M059J (cell line): ENCODE results near the gene RABGGTA. TPM values are rescaled to one million over a fixed set of nuclear protein-coding genes. Genes with fewer than 3 reads are reported as not detected.

Experiments used
- DNase-seq: peaks from one replicate; pipeline ENCODE4 v3.0.0-alpha.2; 2012; ENCODE audit warnings: low read depth
- total RNA-seq: library from RNA; depleted of rRNA; stranded (reverse); fragments of >200 nt; shearing (Covaris generic); gene quantifications from 2 replicates; pipeline ENCODE4 v1.2.3, GENCODE V29; 2014

Gene RABGGTA
- total RNA-seq, 1 experiment from 2014 or later, result 17.7 TPM

DNA sequence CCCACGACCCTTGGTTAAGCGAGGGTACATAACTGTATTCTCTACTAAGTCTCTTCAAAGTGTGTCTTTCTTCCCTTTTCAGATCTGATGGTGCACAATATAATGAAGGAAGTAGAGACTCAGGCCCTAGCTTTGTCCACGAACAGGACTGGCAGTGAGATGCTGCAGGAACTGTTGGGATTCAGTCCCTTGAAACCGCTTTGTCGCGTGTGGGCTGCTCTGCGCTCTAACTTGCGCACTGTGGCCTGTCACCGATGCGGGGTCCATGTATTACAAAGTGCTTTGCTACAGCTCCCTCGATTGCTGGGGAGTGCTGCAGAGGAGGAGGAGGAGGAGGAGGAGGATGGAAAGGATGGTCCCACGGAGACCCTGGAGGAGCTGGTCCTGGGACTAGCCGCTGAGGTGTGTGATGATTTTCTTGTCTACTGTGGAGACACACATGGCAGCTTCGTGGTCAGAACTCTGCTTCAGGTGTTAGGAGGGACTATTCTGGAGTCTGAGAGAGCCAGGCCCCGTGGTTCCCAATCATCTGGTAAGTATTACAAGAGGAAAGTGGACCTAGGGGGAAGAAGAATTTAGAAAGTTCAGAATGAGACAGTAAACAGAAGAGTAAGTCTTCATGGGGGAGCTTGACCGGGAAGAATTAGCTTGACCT, 29.1 kb upstream of the RABGGTA start:
- DNase-seq, result no peak

DNA sequence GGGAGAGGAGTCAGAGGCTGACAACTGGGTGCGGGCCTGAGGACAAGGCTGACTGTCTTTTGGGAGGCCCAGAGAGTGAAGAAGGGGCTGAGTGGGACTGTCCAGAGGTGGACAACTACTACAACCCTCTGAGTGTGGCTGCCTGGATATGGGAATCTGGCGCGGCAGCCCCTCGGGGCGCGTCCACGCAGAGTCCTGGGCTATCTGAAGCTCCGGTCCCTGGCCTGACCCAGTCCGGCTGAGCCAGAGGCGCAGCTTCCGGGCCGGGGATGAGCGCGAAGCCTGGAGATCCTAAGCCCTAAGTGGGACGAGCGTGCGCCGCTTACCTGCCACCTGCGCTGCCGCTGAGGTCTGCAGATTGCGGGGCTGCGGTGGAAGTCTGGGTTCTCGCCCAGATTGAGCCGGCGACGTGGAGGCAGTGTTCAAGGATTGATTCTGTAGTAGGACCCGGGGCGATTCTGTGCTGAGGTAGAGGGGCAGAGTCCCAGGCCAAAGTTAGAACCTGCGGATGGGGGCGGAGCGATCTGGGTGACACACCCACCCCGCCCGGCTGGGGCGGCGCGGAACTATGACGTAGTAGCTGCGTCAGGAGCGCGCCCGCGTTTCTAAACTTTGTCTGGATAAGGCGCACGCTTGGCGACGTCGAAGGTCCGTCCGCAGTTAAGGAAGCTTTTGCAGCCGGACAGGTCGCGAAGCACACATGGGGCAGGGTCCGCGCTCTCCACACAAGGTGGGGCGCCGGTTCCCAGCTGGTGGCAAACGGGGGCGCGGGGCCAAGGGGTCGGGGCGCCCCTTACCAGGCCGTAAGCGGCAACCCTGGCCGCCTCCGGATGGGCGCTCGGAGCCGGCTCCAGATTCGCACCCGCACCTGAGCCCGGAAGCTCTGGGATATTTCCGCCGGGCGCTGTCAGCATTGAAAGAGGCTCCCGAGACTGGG, 28.1 kb upstream of the RABGGTA start, which contains the start of the genes DHRS1 and NOP9:
DHRS1 (minus strand) TSS at position 526 of the 937 bp plus-strand sequence. CDS start 674 bp downstream, outside the sequence.
NOP9 (plus strand) TSS at position 596 of the 937 bp plus-strand sequence; CDS start at position 701, 105 bp downstream.
- DNase-seq, result peak; percentile 83

DNA sequence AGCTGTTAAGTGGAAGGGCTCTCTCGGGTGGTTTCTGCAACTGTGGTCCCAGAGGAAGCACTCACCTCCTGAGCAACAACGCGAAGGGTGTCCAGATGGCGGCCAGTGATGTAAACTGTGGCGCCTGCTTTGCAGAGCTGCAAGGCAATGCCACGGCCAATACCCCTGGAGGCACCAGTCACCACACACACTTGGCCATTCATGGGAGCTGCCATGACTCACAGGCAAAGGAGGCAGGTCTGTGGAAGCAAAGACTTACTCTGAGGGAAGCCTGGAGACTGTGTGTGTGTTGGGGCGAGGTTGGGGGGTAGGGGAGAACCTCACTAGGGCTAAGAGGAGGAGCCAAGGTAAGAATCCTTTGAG, 27.5 kb upstream of the RABGGTA start:
- DNase-seq, result peak; percentile 95

GRCh38 chr14:24297190-24297964, 26.0 kb upstream of the RABGGTA start:
- DNase-seq, result peak; percentile 42

GRCh38 chr14:24296341-24297157, 25.2 kb upstream of the RABGGTA start:
- DNase-seq, result peak; percentile 87

DNA sequence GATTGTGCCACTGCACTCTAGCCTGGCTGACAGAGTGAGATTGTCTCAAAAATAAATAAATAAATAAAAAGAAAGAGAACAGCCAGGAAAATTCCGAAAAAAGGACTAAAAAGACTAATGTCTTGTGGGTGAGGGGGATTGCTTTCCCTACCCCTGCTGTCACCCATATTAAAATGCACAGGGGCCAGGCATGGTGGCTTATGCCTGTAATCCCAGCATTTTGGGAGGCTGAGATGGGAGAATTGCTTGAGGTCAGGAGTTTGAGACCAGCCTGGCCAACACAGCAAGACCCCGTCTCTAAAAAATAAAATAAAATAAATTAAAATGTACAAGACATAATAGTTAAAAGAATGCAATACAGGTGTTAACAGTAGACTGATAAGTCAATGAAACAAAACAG, 22.1 kb upstream of the RABGGTA start:
- DNase-seq, result no peak

DNA sequence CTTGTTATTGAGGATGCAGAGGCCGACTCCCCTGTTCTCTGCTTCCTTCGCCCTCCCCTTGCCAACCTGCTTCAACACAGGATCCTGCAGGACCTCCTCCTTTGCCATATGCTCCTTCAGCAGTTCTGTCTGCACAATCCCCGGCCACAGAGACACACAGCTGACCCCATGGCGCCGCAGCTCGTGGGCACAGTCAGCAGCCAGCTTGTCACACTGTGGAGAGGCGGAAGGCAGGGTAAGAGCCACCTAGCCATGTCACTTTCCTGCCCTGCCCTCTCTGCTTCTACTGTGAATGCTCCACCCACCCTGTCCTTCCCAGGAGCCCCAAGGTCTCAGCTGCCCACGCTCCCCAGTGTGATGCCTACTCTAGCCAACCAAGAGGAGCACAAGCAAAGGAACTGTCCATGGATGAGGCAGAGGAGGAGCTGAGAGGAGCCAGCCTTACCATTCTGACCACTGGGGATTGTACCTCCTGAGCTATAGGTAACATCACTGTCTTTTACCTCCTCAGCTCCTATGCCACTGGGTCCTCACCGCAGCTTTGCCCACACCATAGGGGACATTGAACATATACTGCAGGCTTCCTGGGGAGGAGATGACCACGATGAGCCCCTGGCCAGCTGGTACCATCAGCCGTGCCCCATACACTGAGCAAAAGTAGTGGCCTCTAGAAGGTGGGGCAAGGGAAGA, 20.9 kb upstream of the RABGGTA start:
- no peak for DNase-seq

DNA sequence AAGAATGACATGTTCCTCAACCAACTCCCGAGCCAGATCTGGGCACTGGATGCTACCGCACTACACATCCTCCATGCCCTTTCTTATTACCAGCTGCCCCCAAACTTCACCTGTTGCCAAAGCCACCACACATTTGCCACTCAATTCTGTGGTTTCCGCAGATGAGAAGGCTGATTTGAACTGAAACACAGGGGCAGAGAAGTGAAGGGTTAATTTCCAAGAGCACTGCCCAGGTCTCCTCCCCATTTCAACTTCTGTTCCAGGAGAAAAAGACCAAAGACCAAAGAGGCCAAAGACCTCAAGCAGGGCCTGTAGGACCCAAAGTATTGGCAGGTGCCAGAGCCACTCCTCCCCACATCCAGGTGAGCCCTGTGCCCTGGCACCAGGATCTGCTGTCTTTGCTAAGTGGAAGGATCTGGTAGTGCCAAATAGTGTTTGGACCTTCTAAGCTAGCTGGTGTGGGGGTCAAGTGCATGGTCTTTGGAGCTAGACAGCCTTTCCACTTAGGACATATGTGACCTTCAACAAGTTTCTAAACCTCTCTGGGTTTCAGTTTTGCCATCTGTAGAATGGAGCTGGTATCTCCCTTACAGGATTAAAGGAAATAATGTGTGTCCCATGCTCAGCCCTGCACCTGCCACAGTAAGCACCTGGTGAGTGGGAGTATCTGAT, 20.2 kb upstream of the RABGGTA start:
- no peak for DNase-seq

- DNase-seq, result no peak
Measured at GRCh38 chr14:24290746-24291145, 19.3 kb upstream of the RABGGTA start.

DNA sequence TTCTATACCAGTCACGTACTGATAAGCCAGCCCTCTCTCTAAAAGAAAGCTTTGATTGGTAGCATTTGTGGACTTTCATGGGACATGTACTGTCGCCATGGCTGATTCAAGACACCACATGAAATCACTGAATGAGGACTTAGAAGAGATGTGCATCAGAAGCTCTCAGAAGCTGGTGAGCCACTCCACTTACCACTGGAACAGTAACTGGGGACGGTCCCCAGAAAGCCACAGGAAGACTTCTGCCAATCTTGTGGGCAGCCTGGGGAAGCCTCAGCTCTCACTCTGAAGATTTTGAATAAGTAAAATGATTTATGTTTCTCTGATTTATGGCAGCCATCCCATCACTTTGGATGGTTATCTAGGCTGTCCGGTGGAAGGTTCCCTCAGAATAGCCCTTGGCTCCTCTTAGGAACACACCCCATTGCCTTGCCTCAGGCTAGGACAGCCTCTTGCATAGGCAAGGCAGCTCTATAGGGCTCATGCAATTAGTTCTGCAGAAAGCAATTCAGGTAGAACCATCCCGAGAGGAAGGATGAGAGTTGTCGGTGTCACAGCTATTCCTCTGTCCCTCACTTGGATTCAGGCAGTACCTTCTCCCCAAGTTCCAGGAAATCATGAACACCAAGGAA, 18.4 kb upstream of the RABGGTA start:
- no peak for DNase-seq

DNA sequence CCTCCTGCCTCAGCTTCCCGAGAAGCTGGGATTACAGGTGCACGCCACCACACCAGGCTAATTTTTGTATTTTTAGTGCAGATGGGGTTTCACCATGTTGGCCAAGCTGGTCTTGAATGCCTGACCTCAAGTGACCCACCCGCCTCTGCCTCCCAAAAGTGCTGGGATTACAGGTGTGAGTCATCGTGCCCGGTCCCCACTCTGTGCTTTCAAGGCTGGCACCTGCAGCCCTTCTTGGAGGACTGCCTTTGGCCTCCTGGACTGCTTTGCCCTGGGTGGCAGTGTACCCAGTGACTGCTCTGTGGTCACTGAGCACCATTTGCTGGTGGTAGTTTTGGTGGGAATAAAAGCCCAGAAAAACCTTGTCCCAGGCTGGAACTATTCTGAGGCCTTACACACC, 15.6 kb upstream of the RABGGTA start:
- DNase-seq, result peak; percentile 13

DNA sequence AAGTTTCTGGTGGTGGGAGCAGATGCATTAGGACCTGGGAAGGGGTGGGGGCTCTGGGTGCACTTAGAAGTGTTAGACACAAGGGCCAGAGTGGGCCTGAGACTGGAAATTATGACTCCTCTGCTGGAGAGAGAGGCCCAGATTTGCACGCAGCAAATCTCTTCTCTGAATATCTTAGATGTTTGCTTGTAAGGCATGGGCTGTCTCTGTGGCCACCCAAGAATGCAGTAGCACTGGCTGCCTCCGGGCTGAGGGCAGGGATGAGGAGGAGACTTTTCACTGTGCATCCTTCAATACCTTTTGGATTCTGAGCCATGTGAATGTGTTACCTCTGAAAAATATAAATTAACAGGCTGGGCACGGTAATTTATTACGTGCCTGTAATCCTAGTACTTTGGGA, 14.0 kb upstream of the RABGGTA start:
- no peak for DNase-seq

DNA sequence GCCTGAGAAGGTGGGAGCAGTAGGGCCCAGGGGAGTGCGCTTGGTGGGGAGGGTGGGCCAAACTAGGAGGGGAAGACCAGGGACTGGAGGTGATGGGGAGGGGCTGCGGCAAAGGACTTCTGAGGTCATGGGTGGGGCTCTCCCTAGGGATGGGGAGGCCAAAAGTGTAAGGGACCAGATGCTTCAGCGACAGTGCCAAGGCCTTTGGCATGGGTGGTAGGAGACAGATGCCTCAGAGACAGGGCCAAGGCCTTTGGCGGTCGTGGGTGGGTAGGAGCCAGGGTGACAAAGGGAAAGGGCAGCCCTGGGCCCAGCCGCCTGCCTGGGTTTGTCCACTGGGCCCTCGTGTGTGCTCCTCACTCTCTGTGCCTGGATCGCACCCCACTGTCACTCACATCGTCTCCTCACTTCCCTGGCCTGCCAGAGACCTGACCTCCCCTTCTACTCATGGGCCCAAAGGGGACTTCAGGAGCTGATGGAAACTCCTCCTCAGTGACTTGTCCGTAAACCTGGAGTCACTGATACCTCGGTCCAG, 13.2 kb upstream of the RABGGTA start:
- DNase-seq, result no peak

DNA sequence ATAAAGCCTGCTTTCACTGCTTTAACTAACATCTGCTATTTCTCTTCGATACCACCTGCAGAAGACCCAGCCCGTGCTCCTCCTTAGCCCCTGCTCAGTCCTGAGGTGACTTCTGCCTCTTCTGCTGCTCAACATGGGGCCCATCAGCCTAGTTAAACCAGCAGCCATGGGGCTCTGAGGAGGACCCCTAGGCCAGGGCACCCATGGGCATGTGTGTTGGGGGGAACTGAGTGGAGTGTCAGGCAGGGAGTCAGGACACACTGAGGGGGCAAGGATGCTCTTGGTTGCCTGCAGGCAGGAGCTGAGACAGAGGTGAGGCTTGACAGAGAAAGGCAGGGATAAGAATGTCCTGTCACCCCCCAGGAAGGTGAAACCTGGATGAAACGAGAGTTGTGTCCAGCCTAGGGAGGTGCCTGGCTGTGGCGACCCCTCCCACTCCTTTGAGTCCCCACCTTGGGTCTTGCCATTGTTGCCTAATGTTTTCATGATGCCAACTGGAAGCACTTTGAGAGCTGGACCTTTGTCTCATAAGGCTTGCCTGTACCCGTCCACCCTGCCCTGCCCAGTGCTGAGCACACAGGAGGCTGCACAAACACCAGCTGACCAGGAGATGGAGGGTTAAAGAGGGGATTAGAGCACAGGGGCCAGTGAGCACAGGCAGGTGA, 12.5 kb upstream of the RABGGTA start:
- no peak for DNase-seq

- DNase-seq, result no peak
Measured at GRCh38 chr14:24282736-24283135, 11.3 kb upstream of the RABGGTA start.

DNA sequence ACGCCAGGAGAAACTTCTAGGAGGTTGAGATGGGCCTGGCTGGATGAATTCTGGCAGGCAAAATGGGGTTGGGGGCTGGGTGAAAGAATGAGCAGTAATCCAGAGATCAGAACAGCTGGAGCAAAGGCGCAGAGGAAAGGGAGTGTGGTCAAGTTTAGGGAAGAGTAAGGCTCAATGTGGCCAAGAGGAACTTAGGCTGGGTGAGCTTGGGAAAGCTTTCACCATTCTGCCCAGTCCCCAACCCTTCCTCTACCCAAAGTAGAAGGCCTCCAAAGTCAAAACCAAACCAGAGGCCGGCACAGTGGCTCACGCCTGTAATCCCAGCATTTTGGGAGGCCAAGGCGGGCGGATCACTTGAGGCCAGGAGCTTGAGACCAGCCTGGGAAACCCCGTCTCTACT, 10.2 kb upstream of the RABGGTA start:
- no peak for DNase-seq

GRCh38 chr14:24280797-24281460, 9.5 kb upstream of the RABGGTA start:
- DNase-seq, result no peak
